ENCODE measurements around the gene EIF3D.

DNA sequence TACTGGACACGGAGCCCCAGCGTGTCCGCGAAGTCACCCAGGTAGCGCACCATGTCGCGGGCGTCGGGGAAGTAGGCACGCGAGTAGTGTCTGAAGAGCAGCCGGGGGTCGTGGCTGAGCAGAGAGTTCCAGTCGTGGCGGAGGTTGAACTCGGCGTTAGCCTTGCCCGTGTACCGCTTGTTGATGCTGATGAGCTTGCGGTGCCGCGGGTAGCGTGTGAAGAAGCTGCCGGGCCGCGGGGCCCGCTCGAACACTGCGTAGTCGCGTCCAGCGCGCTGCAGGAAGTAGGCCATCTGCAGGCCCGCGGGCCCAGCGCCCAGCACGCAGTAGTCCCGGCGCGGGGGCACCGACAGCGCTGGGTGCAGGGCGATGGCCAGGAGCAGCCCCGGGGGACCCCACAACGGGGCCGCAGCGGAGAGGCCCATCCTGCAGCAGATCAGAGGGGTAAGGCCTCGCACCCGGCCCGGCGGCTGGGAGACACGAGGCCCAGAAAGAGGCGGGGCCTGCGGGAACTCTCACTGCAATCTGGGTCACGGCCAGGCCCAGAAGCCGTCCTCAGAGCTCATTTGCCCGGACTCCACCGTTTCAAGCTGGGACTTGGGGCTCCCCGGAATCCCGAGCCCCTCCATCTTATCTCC is 22.8 kb downstream of the EIF3D start:
- TF ChIP-seq, protein P1, sequence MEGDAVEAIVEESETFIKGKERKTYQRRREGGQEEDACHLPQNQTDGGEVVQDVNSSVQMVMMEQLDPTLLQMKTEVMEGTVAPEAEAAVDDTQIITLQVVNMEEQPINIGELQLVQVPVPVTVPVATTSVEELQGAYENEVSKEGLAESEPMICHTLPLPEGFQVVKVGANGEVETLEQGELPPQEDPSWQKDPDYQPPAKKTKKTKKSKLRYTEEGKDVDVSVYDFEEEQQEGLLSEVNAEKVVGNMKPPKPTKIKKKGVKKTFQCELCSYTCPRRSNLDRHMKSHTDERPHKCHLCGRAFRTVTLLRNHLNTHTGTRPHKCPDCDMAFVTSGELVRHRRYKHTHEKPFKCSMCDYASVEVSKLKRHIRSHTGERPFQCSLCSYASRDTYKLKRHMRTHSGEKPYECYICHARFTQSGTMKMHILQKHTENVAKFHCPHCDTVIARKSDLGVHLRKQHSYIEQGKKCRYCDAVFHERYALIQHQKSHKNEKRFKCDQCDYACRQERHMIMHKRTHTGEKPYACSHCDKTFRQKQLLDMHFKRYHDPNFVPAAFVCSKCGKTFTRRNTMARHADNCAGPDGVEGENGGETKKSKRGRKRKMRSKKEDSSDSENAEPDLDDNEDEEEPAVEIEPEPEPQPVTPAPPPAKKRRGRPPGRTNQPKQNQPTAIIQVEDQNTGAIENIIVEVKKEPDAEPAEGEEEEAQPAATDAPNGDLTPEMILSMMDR (IDR thresholded peaks at IDR 0.05), result no peak
- TF ChIP-seq POLR2AphosphoS5 (IDR thresholded peaks at IDR 0.05) (no peak), POLR2A (IDR thresholded peaks at IDR 0.05) (no peak)
